Stimulated activated CD8-positive, alpha-beta memory T cell treated with anti-CD3 and anti-CD28 coated beads, Interleukin-15, amount 100 ng/mL, for 24 hours (primary cell): Measurements from ENCODE around the gene CCDC88A.
"Not testable (repeated sequence)": the region's sequence is repeated elsewhere in the genome, so short reads cannot be mapped to it uniquely, and the experiment has no call there.

ENCODE experiments used
- DNase-seq: peaks from one replicate; pipeline ENCODE4 v3.0.0-alpha.2; 2020; ENCODE audit warnings: low read depth

The CCDC88A gene

GRCh38 chr2:55419679-55420438 lies at the start of gene CCDC88A:
CCDC88A (minus strand) TSS chr2:55419856; CDS start chr2:55419079, 777 bp downstream.
- peak; percentile 73 for DNase-seq

- DNase-seq, result no peak
These were observed 42.0 kb upstream of the CCDC88A start for GRCh38 chr2:55461679-55462078.

GRCh38 chr2:55460562-55460961 lies 40.9 kb upstream of the CCDC88A start:
- no peak for DNase-seq

- DNase-seq, result no peak
These were observed 40.1 kb upstream of the CCDC88A start for GRCh38 chr2:55459714-55460274.

GRCh38 chr2:55459279-55459678 lies 39.6 kb upstream of the CCDC88A start:
- DNase-seq, result no peak

- no peak for DNase-seq
These were observed 34.5 kb upstream of the CCDC88A start for GRCh38 chr2:55454121-55454520.

- DNase-seq, result no peak
These were observed 33.2 kb upstream of the CCDC88A start for GRCh38 chr2:55452879-55453278.

GRCh38 chr2:55451699-55452098 lies 32.0 kb upstream of the CCDC88A start:
- no peak for DNase-seq

- not testable (repeated sequence) for DNase-seq
These were observed 30.4 kb upstream of the CCDC88A start for GRCh38 chr2:55450014-55450413.

- DNase-seq, result not testable (repeated sequence)
These were observed 22.5 kb upstream of the CCDC88A start for GRCh38 chr2:55442045-55442760.

- DNase-seq, result no peak
These were observed 21.7 kb upstream of the CCDC88A start for GRCh38 chr2:55441280-55441892.

- DNase-seq, result no peak
These were observed 19.4 kb upstream of the CCDC88A start for GRCh38 chr2:55439101-55439397.

- DNase-seq, result no peak
These were observed 18.9 kb upstream of the CCDC88A start for GRCh38 chr2:55438391-55439100.

GRCh38 chr2:55437515-55438390 lies 18.1 kb upstream of the CCDC88A start:
- DNase-seq, result no peak

- DNase-seq, result no peak
These were observed 12.4 kb upstream of the CCDC88A start for GRCh38 chr2:55431982-55432627.

GRCh38 chr2:55430211-55430975 lies 10.7 kb upstream of the CCDC88A start:
- no peak for DNase-seq

GRCh38 chr2:55428258-55428657 lies 8.6 kb upstream of the CCDC88A start:
- no peak for DNase-seq

- DNase-seq, result no peak
These were observed 5.8 kb upstream of the CCDC88A start for GRCh38 chr2:55425431-55425831.

GRCh38 chr2:55422876-55423665 lies 3.4 kb upstream of the CCDC88A start:
- no peak for DNase-seq
